NCI-H2196 treated with DMSO at 0.1 percent for 48 hours (cell line): ENCODE measurements around the gene HMGB3.
"Not testable (repeated sequence)": the region's sequence is repeated elsewhere in the genome, so short reads cannot be mapped to it uniquely, and the experiment has no call there.

Source experiments
- DNase-seq: peaks from one replicate; lab custom pipeline; 2025; ENCODE audit not compliant: unreplicated experiment; lab: John Stamatoyannopoulos, UW

Gene HMGB3

GRCh38 chrX:150982788-150983520, at the start of gene HMGB3:
Gene HMGB3, plus strand, starts transcription at chrX:150983335. Its CDS starts 2,265 bp downstream, at chrX:150985600.
- peak; percentile 76 for DNase-seq

GRCh38 chrX:150933945-150934350, 49.2 kb upstream of the HMGB3 start:
- no peak for DNase-seq

- peak; percentile 27 for DNase-seq
Observed at GRCh38 chrX:150934453-150934852, 48.7 kb upstream of the HMGB3 start.

GRCh38 chrX:150935467-150935866, 47.7 kb upstream of the HMGB3 start:
- DNase-seq: no peak

- no peak for DNase-seq
Observed at GRCh38 chrX:150936556-150936955, 46.6 kb upstream of the HMGB3 start.

GRCh38 chrX:150940844-150941495, 42.2 kb upstream of the HMGB3 start:
- peak; percentile 37 for DNase-seq

- no peak for DNase-seq
Observed at GRCh38 chrX:150941580-150941979, 41.6 kb upstream of the HMGB3 start.

GRCh38 chrX:150942942-150943594, 40.1 kb upstream of the HMGB3 start:
- peak; percentile 1 for DNase-seq

GRCh38 chrX:150944233-150944632, 38.9 kb upstream of the HMGB3 start:
- DNase-seq: no peak

- DNase-seq: no peak
Observed at GRCh38 chrX:150954951-150955350, 28.2 kb upstream of the HMGB3 start.

GRCh38 chrX:150955590-150955989, 27.5 kb upstream of the HMGB3 start:
- no peak for DNase-seq

GRCh38 chrX:150958177-150958576, 25.0 kb upstream of the HMGB3 start:
- DNase-seq: peak; percentile 11

- DNase-seq: no peak
Observed at GRCh38 chrX:150959557-150959956, 23.6 kb upstream of the HMGB3 start.

- no peak for DNase-seq
Observed at GRCh38 chrX:150961631-150962030, 21.5 kb upstream of the HMGB3 start.

GRCh38 chrX:150964416-150964815, 18.7 kb upstream of the HMGB3 start:
- DNase-seq: not testable (repeated sequence)

GRCh38 chrX:150966235-150966634, 16.9 kb upstream of the HMGB3 start:
- no peak for DNase-seq

GRCh38 chrX:150966742-150967141, 16.4 kb upstream of the HMGB3 start:
- DNase-seq: no peak

GRCh38 chrX:150967786-150968185, 15.3 kb upstream of the HMGB3 start:
- DNase-seq: no peak

GRCh38 chrX:150968862-150969720, 14.0 kb upstream of the HMGB3 start:
- no peak for DNase-seq

GRCh38 chrX:150972450-150972849, 10.7 kb upstream of the HMGB3 start:
- no peak for DNase-seq
